HG02884 (cell line): ENCODE results near the gene CPLANE2.
A peak's percentile ranks its signal among the peaks of the same experiment; 100 is the strongest.
"Not testable (repeated sequence)": the region's sequence is repeated elsewhere in the genome, so short reads cannot be mapped to it uniquely, and the experiment has no call there.

Source experiments
- ATAC-seq: cut with Tn5 transposase; IDR thresholded peaks from one replicate; pipeline ENCODE4 v1.9.1; 2021; ENCODE audit warnings: mild to moderate bottlenecking, moderate library complexity; ENCODE audit not compliant: unreplicated experiment

Gene CPLANE2

DNA sequence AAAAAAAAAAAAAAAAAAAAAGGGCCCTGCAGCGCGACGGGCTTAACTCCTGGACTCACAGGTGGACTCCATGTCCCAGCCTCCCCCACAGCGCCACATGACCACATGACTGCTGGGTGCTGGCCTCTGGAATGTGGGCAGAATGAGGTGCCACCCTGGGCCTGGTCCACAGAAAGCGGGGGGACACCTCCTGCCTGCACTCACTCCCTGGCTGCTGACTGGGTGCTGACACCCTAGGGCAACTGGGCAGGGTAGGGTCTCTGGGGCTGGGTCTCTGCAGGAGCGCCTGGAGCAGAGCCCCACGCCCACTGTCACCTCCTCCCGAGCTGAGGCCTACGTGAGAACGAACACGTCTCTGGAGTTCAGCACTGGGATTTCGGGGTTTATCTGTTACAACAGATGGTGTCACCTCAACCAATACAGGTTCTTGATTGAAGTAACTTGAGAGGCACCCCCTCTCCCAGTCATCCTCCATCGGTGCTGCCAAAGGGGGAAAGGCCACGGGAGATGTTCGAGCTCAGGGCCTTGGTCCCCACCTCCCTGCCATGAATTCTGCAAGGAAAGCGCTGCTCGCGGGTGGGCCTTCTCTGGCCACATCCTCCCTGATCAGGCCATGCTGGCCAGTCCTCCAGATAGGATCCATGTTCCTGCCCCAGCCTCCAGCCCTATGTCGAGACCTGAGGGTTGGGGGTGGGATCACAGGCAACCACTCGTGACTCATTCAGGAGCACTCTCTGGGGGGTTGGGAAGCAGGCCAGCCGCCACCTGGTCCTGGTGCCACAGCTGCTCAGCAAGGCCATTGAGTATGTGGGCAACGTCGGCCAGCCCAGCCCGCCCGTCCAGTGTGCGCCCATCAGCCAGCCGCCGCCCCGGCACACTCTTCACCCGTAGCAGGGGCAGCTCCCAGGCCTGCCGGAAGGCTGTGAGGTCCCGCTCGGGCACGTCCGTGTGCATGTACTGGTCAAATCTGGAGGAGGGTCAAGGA lies 5.4 kb downstream of the CPLANE2 start:
- ATAC-seq: no peak

DNA sequence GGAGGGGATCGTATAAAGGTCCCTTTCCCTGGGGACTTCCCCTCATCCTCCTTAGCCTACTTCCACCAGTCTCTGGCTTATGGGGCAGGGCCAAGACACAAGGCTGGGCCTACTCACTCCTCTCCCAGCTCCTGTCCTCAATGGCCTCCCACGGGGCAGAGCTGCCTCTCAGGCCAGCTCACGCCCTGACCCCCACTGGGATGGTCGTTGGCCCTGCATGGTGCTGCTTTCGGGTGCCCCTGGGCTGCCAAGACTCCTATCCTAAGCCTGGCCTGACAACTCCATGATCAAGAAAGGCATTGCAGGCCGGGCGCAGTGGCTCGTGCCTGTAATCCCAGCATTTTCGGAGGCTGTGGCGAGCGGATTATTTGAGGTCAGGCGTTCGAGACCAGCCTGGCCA lies 6.2 kb downstream of the CPLANE2 start:
- ATAC-seq: no peak

DNA sequence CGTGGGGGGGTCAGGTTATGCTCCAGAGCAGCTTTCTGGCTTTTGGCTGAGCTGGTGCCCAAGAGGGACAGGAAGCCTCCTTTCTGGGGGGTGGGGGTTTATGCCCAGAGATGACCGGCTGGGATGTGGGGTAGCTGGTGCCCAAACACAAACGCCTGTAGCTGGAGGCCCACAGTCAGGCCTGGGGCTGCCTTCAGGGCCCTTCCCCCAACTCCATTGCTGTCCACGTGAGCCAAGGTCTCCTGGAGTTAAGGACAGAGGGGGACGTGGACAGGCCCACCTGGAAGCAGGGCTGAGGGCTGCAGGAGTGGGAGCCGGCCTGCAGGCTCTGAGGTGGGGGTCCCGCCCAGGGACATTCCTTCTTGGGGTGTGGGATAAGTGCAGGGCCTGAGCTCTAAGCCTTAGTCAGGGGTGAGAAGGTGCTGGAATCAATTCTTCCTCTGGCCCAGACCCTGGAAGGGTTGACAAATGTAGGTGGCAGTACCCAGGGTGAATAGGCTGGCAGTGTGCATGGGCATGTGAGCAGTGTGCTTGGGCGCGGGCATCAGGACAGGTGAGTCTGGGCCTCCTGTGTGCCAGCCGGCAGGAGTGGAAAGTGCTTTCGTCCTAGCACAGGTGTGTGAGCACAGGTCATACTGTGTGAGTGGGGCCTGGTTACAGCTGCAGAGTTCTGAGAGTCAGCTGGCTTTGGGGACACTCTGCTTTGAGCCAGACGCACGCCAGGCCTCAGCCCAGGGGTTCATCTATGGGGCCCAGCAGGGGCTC lies 6.8 kb downstream of the CPLANE2 start:
- no peak for ATAC-seq

DNA sequence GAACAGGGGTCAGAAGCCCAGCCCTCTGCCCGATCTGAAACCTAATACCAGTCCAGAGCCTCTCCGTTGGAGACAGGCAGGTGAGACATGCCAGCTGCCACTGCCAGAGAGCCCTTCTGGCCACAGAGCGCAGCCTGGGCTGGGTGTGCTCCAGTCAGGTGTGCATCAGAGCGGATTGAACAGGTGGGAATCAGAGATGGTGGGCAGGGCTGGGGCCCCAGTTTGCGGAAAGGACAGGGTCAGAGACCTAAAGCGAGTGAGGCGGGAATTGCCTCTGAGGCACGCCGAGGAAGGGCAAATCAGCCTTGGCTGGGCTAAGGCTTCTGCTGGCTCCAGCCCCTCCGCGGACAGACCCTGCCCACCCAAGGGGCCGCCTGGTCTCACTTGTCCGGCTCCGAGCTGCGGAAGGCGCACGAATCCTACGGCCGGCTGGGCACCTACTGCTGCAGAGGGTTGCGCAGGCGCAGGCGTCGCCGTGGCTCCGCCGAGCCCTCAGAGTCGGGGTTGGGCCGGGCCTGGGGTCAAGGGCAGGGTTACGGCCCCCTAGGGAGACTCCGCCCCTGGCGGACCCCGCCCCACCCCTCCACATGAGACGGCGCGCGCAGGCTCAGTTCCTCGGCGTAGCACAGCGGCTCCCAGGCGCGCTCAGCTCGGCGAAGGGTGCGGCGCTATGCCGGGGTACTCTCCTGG lies 10.3 kb downstream of the CPLANE2 start:
- ATAC-seq: no peak

DNA sequence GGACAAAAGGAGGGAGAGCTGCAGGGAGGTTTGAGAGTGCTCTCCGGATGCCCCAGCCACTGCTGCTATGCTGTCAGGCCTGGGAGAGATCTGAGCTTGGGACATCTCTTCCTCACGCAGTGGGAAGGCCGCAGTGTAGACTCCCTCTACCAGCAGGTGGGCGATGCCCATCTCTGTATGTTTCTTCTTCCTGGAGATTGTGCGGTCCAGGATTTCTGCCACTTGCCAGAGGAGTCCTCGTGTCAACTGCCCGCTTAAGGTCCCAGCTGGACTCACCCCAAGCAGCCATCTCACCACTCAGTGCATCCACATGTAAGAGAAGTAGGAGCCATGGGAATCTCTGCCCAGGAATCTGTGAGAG lies 10.9 kb downstream of the CPLANE2 start:
- ATAC-seq: no peak

DNA sequence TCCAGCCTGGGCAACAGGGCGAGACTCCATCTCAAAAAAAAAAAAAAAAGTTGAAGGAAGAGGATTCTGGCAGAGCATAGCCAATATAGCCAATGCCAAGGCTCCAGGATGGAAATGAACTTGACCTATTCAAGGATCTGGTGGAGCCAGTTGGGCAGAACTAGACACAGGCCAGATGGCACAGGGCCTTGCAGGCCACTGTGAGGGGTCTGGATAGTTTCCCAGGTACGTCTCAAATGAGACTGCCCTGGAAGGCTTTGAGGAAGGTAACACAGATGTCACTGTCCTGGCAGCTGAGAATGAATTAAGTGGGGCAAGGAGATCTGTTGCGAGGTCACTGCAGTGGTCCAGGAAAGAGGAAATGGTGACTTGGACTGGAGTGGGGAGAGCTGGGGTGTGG lies 12.5 kb downstream of the CPLANE2 start:
- ATAC-seq: no peak

DNA sequence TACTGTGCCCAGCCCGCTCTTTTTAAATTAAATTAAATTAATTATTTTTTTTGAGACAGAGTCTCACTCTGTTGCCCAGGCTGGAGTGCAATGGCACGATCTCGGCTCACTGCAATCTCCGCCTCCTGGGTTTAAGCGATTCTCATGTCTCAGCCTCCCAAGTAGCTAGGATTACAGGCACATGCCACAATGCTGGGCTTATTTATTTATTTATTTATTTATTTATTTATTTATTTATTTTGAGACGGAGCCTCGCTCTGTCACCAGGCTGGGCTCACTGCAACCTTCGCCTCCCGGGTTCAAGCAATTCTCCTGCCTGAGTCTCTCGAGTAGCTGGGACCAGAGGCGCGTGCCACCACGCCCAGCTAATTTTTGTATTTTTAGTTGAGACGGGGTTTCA lies 14.3 kb downstream of the CPLANE2 start:
- ATAC-seq: not testable (repeated sequence)

DNA sequence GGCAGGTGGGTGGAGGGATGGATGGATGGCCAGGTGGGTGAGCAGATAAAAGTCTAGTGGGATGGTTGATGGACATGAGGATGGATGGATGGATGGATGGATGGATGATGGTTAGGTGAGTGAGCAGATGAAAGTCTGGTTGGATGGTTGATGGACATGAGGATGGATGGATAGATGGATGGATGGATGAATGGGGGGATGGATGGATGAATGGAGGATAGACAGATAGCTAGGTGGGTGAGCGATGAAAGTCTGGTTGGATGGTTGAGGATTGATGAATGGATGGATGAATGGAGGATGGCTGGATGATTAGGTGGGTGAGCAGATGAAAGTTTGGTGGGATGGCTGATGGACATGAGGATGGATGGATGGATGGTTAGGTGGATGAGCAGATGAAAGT lies 15.5 kb downstream of the CPLANE2 start:
- no peak for ATAC-seq

DNA sequence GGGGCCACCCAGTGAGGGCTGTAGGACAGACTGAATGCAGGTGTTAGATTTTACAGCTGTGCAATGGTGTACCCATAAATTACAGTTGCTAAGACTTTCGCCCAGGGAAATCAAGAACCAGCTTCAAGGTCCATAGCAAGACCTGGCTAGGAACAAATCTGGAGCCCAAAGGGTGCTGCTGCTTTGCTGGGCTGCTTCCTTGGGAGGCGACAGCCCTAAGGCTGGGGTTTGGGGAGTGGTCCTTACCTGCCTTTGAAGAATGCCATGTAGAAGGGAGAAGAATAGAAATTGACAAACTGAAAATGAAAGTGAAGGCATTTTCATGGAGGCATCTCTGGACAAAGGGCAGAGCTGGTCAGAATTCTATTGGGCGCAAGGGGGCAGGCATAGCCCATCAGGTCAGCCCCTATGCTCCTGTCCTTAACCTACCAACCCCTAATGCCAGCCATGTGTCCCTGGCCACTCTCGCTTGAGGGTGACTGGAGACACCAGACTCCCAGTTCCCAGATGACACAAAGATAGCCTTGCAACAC lies 16.9 kb downstream of the CPLANE2 start:
- no peak for ATAC-seq

DNA sequence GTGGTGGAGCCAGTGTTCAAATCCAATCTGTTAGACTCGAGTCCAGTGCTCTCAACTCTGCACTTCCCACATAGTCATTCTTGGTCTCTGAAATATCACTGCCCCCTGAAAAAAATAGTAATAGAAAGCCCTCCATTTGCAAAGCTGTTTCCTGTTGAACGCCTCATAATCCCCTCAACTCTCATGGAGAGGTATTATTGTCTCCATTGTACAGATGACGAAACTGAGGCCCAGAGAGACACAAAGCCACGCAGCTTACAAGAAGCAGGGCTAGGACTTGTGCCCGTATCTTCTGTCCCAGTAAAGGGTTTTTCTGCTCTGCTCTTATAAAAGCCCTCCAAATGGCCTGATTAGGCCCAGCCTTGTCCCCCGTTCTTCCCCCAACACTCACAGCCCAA lies 18.3 kb downstream of the CPLANE2 start:
- no peak for ATAC-seq

DNA sequence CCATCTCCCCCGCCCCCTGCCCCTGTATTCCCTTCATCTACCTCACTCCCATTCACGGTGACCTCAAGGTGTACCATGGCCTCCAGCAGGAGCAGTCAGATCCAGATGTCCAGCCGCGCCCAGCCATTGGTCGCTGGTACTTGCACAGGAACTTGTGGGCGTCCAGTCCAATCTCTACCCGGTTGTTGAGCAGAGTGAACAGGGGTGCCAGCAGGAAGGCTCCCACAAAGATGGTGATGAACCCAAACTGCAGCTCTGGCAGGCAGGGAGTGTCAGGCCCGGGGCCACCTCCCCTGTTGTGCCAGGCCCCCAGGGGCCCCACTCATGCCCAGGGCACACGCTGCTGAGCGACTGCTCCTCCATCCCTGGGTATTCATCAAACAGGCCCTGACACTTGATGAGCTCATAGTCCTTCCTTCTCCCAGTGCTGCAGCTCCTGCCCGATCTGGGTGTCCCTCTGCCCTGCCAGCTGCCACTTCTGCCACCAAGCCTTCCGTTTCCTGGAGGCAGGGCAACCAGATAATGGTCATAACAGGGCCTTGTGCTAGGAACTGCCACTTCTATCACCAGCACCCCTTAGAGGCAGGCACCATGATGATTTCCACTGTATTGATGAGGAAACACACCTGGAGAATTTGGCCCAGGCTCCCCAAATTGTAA lies 18.8 kb downstream of the CPLANE2 start:
- no peak for ATAC-seq

DNA sequence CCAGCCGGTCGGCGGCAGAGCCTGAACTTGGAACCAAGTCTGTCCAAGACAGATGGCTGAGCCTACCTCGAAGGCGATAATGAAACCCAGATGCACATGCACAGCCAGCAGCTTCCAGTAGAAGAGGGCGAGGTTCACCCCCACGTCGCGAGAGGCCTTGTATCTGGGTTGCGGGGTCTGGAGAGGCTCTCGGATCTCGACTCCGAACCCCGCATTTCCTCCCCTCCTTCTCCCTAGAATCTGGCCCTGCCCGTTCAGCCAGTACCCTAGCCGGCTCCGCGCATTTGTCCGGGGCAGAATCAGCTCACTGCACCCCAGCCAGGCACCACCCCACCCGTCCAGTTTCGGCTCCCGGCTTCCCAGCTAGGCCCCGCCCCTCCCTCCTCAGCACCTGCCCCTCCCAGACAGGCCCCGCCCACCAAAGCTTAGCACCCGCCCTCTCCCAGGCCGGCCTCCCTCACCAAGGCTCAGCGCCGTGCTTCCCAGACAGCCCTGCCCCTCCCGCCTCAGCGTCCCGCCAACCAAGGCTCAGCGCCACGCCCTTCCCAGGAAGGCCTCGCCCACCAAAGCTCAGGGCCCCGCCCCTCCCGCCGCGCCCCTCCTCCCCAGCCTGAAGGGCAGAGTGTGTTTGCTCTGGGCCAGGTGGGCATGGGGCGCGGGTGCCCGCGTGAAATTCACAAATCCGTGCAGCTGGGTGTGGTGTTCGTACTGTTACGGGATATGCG lies 19.8 kb downstream of the CPLANE2 start:
- peak; percentile 87 for ATAC-seq

DNA sequence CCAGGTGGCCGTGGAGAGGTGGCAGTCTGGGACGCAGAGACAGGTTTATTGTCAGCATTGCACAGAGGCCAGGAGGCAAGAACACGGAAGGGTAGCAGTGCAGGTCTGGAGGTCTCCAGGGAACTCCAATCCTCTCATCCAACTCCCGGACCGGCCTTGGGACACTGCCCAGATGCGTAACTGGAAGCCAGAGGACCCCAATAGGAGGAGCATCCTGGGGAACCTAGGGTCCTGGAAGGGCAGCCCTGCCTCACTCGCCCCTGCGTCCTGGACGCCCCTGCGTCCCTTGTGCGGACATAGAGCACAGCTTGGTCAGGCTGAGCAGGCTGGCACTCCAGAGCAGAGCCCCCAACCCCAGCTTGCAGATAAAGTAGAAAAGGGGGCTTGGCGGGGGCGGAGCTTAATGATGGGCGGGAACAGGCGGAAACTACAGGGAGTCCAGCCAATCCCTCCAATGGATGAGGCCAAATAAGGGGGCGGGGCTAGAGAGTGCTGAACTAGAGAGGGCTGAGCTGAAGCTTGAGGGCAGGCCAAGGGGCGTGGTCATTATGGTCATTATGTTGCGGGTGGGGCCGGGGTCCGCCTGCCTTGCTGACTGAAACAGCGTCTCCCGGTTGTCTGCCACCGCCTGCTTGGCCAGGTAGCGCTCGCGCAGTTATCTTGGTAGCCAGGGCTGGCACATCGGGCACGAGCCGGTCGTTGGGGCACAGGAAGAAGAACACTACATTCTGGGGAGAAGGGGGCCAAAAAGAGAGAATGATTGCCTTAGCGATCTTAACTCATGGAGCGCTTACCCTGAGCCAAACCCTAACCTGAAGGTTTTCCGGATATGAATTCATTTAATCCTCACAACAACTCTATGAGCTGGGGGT lies 20.9 kb downstream of the CPLANE2 start:
- no peak for ATAC-seq

DNA sequence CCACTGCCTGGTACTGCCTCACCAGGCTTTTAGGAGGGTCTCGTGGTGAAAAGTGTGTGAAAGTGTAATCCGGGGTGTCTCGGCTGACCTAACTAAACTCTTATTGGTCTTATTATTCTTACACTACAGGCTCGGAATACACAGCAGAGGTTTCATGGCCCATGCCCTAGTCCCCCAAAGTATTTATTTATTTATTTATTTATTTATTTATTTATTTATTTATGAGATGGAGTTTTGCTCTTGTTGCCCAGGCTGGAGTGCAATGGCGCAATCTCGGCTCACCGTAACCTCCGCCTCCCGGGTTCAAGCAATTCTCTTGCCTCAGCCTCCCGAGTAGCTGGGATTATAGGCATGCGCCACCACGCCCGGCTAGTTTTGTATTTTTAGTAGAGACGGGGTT lies 21.7 kb downstream of the CPLANE2 start:
- not testable (repeated sequence) for ATAC-seq

DNA sequence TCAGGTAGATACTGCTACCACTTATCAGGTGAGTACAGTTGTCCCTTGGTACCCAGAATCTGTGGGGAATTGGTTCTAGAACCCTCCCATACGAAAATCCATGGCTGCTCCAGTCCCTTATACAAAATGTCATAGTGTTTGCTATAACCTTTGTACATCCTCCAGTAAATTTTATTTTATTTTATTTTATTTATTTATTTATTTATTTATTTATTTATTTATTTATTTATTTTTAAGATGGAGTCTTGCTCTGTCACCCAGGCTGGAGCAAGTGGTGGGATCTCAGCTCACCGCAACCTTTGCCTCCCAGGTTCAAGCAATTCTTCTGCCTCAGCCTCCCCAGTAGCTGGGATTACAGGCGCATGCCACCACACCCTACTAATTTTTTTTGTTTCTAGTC lies 23.4 kb downstream of the CPLANE2 start:
- not testable (repeated sequence) for ATAC-seq

DNA sequence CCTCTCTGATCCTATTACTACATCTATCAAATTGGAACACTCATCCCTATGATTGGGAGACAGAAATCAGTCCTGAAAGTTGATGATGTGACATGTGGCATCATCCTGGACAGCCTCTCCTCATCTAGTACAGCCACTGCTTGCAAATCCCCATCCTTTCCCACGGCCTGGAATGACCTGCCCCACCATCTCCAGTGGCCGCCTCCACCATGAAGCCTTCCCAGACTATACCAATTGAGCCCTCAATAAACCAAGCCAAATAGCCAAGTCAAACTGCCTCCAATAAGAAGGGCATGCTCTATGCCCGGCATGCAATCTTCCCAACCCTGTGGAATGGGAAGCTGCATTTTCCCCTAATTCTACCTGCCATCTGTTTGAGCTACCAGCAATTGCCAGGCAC lies 24.0 kb downstream of the CPLANE2 start:
- no peak for ATAC-seq

DNA sequence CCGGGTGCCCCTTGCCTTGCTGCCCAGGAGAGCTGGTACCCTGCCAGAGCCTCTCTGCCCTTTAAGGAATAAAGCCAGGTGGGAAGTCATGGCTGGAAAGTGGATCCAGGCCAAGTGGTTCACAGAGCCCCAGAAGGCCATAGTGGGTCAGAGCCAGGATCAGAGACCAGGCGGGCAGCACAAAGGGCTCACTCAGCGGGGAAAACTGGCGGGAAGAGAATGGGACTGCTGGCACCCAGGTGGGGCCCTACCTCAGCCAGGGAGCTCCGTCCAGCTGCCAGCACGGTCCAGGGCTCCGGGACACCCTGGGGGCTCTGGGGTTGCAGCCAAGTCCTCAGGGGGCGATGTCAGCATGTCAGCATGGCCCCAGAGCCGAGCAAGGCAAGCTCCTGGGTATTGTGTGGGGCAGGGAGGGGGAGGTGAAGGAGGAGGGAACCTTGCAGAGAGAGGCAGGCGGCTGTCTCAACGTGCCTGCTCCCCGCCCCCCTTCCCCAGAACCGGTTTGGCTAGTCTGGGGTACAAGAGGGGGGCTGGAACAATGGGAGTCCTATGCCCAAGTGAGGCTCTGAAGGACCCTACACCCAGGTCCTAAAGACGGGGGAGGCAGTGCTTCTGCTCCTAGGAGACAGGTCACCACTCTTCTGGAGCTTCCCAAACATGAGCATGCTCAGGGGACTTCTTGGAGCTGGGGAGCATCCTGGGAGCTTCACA lies 24.6 kb downstream of the CPLANE2 start, which contains the start of gene ARHGEF19:
ARHGEF19 (minus strand) TSS at position 402 of the 711 bp plus-strand sequence. CDS start 3,598 bp downstream, outside the sequence.
- no peak for ATAC-seq

DNA sequence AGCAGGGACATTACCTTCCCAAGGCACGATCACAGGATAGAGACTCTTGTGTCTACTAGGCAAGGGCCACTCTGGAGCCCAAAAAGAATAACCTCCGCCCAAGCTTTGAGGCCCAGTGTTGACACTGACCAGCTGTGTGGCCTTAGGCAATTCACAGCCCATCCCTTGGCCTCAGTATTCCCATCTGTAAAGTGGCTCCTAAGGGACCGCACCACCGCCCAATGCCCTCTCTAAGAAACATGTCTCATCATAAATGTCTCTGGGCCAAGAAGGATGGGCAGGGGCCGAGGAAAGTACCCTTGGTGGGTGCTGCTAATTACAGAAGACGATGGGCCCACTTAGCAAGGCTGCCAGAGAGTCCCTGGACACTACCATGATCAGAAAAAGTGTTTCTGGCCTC lies 25.2 kb downstream of the CPLANE2 start:
- ATAC-seq: no peak
